Parathyroid adenoma (tissue), 2 donors: ENCODE measurements around the gene MCOLN3.

Experiments used
- H2AFZ ChIP-seq: fragments of 300-600 bp; sonication (generic); one replicate; pipeline ENCODE4 v1.7.0; 2017; ENCODE audit warnings: antibody characterized with exemption, mild to moderate bottlenecking
- H3K27ac ChIP-seq: fragments of 300-600 bp; sonication (generic); one replicate; pipeline ENCODE4 v1.7.0; 2017
- H3K27me3 ChIP-seq: fragments of 300-600 bp; sonication (generic); one replicate; pipeline ENCODE4 v1.7.0; 2017; ENCODE audit warnings: low read length; ENCODE audit not compliant: control insufficient read depth, insufficient read depth
- H3K36me3 ChIP-seq: fragments of 300-600 bp; sonication (generic); one replicate; pipeline ENCODE4 v1.7.0; 2017; ENCODE audit warnings: low read length; ENCODE audit not compliant: control insufficient read depth, insufficient read depth
- H3K4me1 ChIP-seq: fragments of 300-600 bp; sonication (generic); one replicate; pipeline ENCODE4 v1.7.0; 2017; ENCODE audit warnings: control low read depth
- H3K4me2 ChIP-seq: fragments of 300-600 bp; sonication (generic); one replicate; pipeline ENCODE4 v1.7.0; 2017; ENCODE audit warnings: low read length
- H3K4me3 ChIP-seq: fragments of 300-600 bp; sonication (generic); one replicate; pipeline ENCODE4 v1.7.0; 2017; ENCODE audit warnings: low read depth, low read length
- H3K79me2 ChIP-seq: fragments of 300-600 bp; sonication (generic); one replicate; pipeline ENCODE4 v1.7.0; 2017; ENCODE audit warnings: control low read depth
- H3K9ac ChIP-seq: fragments of 300-600 bp; sonication (generic); one replicate; pipeline ENCODE4 v1.7.0; 2017; ENCODE audit warnings: mild to moderate bottlenecking
- H3K9me3 ChIP-seq: fragments of 300-600 bp; sonication (generic); one replicate; pipeline ENCODE4 v1.7.0; 2017; ENCODE audit warnings: low read length; ENCODE audit not compliant: control insufficient read depth
- TF ChIP-seq, protein P1 (sequence below): fragments of 300-600 bp; sonication (generic); IDR thresholded peaks from one replicate; pipeline ENCODE4 v1.7.0; 2017; ENCODE audit warnings: antibody characterized with exemption, mild to moderate bottlenecking
- donor health status: primary hyperparathyroidism.

The MCOLN3 gene

GRCh38 chr1:85042413-85042812 lies 5.9 kb downstream of the MCOLN3 start:
- Histone ChIP-seq H3K27me3 (no peaks in the 10 kb centered on the region), H2AFZ (no peak overlapping the region), H3K27ac (no peak overlapping the region), H3K36me3 (no peaks in the 10 kb centered on the region), H3K79me2 (no peaks in the 10 kb centered on the region), H3K4me3 (no peak overlapping the region), H3K4me2 (no peak overlapping the region), H3K9ac (no peak overlapping the region), H3K4me1 (no peaks in the 10 kb centered on the region), H3K9me3 (no peaks in the 10 kb centered on the region)
- TF ChIP-seq, protein P1, sequence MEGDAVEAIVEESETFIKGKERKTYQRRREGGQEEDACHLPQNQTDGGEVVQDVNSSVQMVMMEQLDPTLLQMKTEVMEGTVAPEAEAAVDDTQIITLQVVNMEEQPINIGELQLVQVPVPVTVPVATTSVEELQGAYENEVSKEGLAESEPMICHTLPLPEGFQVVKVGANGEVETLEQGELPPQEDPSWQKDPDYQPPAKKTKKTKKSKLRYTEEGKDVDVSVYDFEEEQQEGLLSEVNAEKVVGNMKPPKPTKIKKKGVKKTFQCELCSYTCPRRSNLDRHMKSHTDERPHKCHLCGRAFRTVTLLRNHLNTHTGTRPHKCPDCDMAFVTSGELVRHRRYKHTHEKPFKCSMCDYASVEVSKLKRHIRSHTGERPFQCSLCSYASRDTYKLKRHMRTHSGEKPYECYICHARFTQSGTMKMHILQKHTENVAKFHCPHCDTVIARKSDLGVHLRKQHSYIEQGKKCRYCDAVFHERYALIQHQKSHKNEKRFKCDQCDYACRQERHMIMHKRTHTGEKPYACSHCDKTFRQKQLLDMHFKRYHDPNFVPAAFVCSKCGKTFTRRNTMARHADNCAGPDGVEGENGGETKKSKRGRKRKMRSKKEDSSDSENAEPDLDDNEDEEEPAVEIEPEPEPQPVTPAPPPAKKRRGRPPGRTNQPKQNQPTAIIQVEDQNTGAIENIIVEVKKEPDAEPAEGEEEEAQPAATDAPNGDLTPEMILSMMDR = no peak

GRCh38 chr1:85041793-85042192 lies 6.5 kb downstream of the MCOLN3 start:
- H3K9ac ChIP-seq = no peak overlapping the region
- no peak overlapping the region for H3K27ac ChIP-seq
- no peaks in the 10 kb centered on the region for H3K27me3 ChIP-seq
- H3K4me3 ChIP-seq = no peak overlapping the region
- no peaks in the 10 kb centered on the region for H3K36me3 ChIP-seq
- no peaks in the 10 kb centered on the region for H3K9me3 ChIP-seq
- H3K4me2 ChIP-seq = no peak overlapping the region
- H2AFZ ChIP-seq = no peak overlapping the region
- TF ChIP-seq, protein P1 = no peak
- no peaks in the 10 kb centered on the region for H3K79me2 ChIP-seq
- H3K4me1 ChIP-seq = no peaks in the 10 kb centered on the region

DNA sequence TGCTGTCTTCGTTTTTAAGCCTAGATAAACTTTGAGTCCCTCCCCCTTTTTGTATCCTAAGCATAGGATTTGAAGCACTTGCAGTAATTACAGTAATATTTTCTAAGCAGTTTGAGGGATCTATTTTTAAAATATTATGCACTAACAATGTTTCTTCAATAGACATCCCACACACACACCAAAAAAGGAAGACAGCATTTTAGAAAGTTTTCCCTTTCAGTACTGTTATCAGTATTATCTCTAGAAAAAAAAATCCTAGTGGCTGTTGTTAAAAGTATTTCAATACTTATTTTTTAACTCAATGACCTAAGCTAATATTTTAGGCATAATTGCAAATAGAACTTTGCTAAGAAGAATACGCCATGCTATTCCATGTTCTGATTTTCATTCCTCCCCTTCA lies 15.1 kb downstream of the MCOLN3 start:
- Histone ChIP-seq H2AFZ (no peak overlapping the region), H3K9me3 (no peaks in the 10 kb centered on the region), H3K4me2 (no peak overlapping the region), H3K9ac (no peak overlapping the region), H3K4me1 (peaks cover 3% of the 10 kb centered on the region), H3K36me3 (no peaks in the 10 kb centered on the region), H3K27me3 (no peaks in the 10 kb centered on the region), H3K4me3 (no peak overlapping the region), H3K79me2 (no peaks in the 10 kb centered on the region), H3K27ac (no peak overlapping the region)
- TF ChIP-seq, protein P1 = no peak

GRCh38 chr1:85030536-85030935 lies 17.8 kb downstream of the MCOLN3 start:
- no peak overlapping the region for H3K4me3 ChIP-seq
- no peak overlapping the region for H3K4me2 ChIP-seq
- no peaks in the 10 kb centered on the region for H3K27me3 ChIP-seq
- H2AFZ ChIP-seq = no peak overlapping the region
- no peaks in the 10 kb centered on the region for H3K79me2 ChIP-seq
- TF ChIP-seq, protein P1 = no peak
- no peak overlapping the region for H3K27ac ChIP-seq
- H3K9ac ChIP-seq = no peak overlapping the region
- no peaks in the 10 kb centered on the region for H3K36me3 ChIP-seq
- H3K4me1 ChIP-seq = peaks cover 3% of the 10 kb centered on the region
- H3K9me3 ChIP-seq = no peaks in the 10 kb centered on the region

DNA sequence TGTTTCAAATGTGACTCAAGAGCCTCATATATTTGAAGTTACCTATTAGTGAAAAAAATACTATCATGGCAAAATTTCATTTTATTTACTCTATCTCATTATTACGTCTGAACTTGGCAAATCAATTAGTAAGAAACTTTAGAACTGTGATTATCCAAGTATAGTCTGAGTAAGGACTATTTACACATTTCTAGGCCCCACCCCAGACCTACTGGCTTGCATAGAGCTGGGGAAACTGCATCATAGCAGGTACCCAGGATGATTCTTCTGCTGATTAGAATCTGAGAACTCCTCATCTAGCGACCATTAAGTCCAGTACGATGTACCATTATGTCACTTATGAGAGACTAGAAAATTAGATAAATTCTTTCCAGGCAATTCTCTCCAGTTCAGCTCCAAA lies 20.1 kb downstream of the MCOLN3 start:
- H3K4me2 ChIP-seq = no peak overlapping the region
- H3K9ac ChIP-seq = no peak overlapping the region
- no peak overlapping the region for H3K4me3 ChIP-seq
- H3K36me3 ChIP-seq = no peaks in the 10 kb centered on the region
- H3K79me2 ChIP-seq = no peaks in the 10 kb centered on the region
- no peaks in the 10 kb centered on the region for H3K9me3 ChIP-seq
- H3K27ac ChIP-seq = no peak overlapping the region
- no peak overlapping the region for H2AFZ ChIP-seq
- H3K4me1 ChIP-seq = no peaks in the 10 kb centered on the region
- no peaks in the 10 kb centered on the region for H3K27me3 ChIP-seq
- TF ChIP-seq, protein P1 = no peak
